Parathyroid adenoma (tissue), 2 donors: ENCODE measurements around the gene AP5B1.

Experiments
- H2AFZ ChIP-seq: fragments of 300-600 bp; sonication (generic); one replicate; pipeline ENCODE4 v1.7.0; 2017; ENCODE audit warnings: antibody characterized with exemption, mild to moderate bottlenecking
- H3K27ac ChIP-seq: fragments of 300-600 bp; sonication (generic); one replicate; pipeline ENCODE4 v1.7.0; 2017
- H3K27me3 ChIP-seq: fragments of 300-600 bp; sonication (generic); one replicate; pipeline ENCODE4 v1.7.0; 2017; ENCODE audit warnings: low read length; ENCODE audit not compliant: control insufficient read depth, insufficient read depth
- H3K36me3 ChIP-seq: fragments of 300-600 bp; sonication (generic); one replicate; pipeline ENCODE4 v1.7.0; 2017; ENCODE audit warnings: low read length; ENCODE audit not compliant: control insufficient read depth, insufficient read depth
- H3K4me1 ChIP-seq: fragments of 300-600 bp; sonication (generic); one replicate; pipeline ENCODE4 v1.7.0; 2017; ENCODE audit warnings: control low read depth
- H3K4me2 ChIP-seq: fragments of 300-600 bp; sonication (generic); one replicate; pipeline ENCODE4 v1.7.0; 2017; ENCODE audit warnings: low read length
- H3K4me3 ChIP-seq: fragments of 300-600 bp; sonication (generic); one replicate; pipeline ENCODE4 v1.7.0; 2017; ENCODE audit warnings: low read depth, low read length
- H3K79me2 ChIP-seq: fragments of 300-600 bp; sonication (generic); one replicate; pipeline ENCODE4 v1.7.0; 2017; ENCODE audit warnings: control low read depth
- H3K9ac ChIP-seq: fragments of 300-600 bp; sonication (generic); one replicate; pipeline ENCODE4 v1.7.0; 2017; ENCODE audit warnings: mild to moderate bottlenecking
- H3K9me3 ChIP-seq: fragments of 300-600 bp; sonication (generic); one replicate; pipeline ENCODE4 v1.7.0; 2017; ENCODE audit warnings: low read length; ENCODE audit not compliant: control insufficient read depth
- CTCF ChIP-seq: fragments of 300-600 bp; sonication (generic); IDR thresholded peaks from one replicate; pipeline ENCODE4 v1.7.0; 2017; ENCODE audit warnings: antibody characterized with exemption, mild to moderate bottlenecking
- donor health status: primary hyperparathyroidism.

AP5B1 gene

GRCh38 chr11:65821107-65821506 is 40.3 kb upstream of the AP5B1 start:
- H3K79me2 ChIP-seq: no peaks in the 10 kb centered on the region
- H2AFZ ChIP-seq: no peak overlapping the region
- no peak overlapping the region for H3K4me2 ChIP-seq
- peaks cover 5% of the 10 kb centered on the region for H3K4me1 ChIP-seq
- no peak overlapping the region for H3K27ac ChIP-seq
- H3K36me3 ChIP-seq: no peaks in the 10 kb centered on the region
- no peaks in the 10 kb centered on the region for H3K9me3 ChIP-seq
- H3K27me3 ChIP-seq: no peaks in the 10 kb centered on the region
- H3K9ac ChIP-seq: no peak overlapping the region
- no peak overlapping the region for H3K4me3 ChIP-seq
- TF ChIP-seq CTCF: no peak

GRCh38 chr11:65817835-65818680 is 37.3 kb upstream of the AP5B1 start:
- no peaks in the 10 kb centered on the region for H3K79me2 ChIP-seq
- H3K27me3 ChIP-seq: no peaks in the 10 kb centered on the region
- H3K36me3 ChIP-seq: no peaks in the 10 kb centered on the region
- H2AFZ ChIP-seq: peak overlapping the region; percentile 62
- peak overlapping the region; percentile 61 for H3K4me3 ChIP-seq
- peak overlapping the region; percentile 69 for H3K4me2 ChIP-seq
- no peak overlapping the region for H3K9ac ChIP-seq
- no peak overlapping the region for H3K27ac ChIP-seq
- TF ChIP-seq CTCF: peak; percentile 87
- H3K9me3 ChIP-seq: no peaks in the 10 kb centered on the region
- peaks cover 5% of the 10 kb centered on the region for H3K4me1 ChIP-seq

GRCh38 chr11:65817312-65817834 is 36.6 kb upstream of the AP5B1 start:
- Histone ChIP-seq H3K9ac (no peak overlapping the region), H3K27me3 (no peaks in the 10 kb centered on the region), H3K27ac (no peak overlapping the region), H3K79me2 (no peaks in the 10 kb centered on the region), H2AFZ (peak overlapping the region; percentile 62), H3K9me3 (no peaks in the 10 kb centered on the region), H3K4me3 (peak overlapping the region; percentile 61), H3K36me3 (no peaks in the 10 kb centered on the region), H3K4me2 (peak overlapping the region; percentile 69), H3K4me1 (peaks cover 5% of the 10 kb centered on the region)
- no peak for TF ChIP-seq CTCF

- H3K4me3 ChIP-seq: no peak overlapping the region
- no peak for TF ChIP-seq CTCF
Observed at GRCh38 chr11:65816696-65817095, 35.9 kb upstream of the AP5B1 start.

More at GRCh38 chr11:65816696-65817095, 35.9 kb upstream of the AP5B1 start:
- Histone ChIP-seq H3K36me3 (no peaks in the 10 kb centered on the region), H3K27me3 (no peaks in the 10 kb centered on the region), H3K9me3 (no peaks in the 10 kb centered on the region), H2AFZ (no peak overlapping the region), H3K4me1 (peaks cover 5% of the 10 kb centered on the region), H3K4me2 (no peak overlapping the region), H3K79me2 (no peaks in the 10 kb centered on the region), H3K27ac (no peak overlapping the region), H3K9ac (no peak overlapping the region)
